ENCODE results near the gene HLA-E. TPM values are rescaled to one million over a fixed set of nuclear protein-coding genes. Genes with fewer than 3 reads are reported as not detected.

The HLA-E gene
- total and polyA plus RNA-seq, 9 donors = 61.7 to 89.2 (median 74.6) TPM

DNA sequence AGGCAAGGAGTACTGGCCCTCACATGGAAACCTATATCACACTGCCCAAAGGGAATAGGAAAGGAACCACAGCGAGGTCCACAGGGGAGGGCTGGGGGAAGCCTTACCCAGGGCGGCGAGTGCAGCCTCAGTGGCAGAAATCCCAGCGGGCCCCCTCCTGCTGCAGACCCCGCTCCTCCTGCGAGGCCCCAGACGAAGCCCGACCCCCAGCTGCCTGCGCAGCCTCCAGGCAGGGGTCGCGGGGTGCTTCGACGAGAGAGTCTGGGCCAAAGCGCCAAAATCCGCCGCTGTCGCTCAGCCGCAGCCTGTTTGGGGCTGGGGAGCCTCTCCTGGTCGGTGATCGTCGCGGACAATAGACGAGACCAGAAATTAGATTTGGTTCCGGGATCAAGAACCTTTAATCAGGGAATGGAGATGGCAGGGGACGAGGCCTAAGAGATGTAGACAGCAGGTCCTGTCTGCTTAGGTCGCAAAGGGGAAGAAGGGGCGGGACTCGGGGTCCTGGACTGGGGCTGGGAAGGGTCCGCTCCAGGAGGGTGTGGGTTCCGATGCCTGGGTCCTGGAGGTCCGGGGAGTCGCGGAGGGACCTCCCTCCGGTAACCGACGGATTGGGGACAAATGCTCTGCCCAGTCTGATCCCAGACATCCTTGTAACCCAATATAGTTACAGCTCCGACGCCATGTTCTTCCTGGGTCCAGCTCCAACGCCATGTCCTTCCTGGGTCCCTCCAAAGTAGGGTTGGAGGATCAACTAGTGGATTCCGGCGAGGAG is 36.4 kb upstream of the HLA-E start:
- Histone ChIP-seq H3K4me3 (ENCODE audit: low read length) (no peak overlapping the region), H3K36me3 (ENCODE audit: control insufficient read depth, insufficient read depth, low read length) (no peaks in the 10 kb centered on the region), H3K27ac (ENCODE audit: low read length) (no peak overlapping the region), H3K4me1 (ENCODE audit: control insufficient read depth, insufficient read depth, low read length) (peaks cover 16% of the 10 kb centered on the region), H3K27me3 (ENCODE audit: control insufficient read depth, insufficient read depth, low read length) (peaks cover 81% of the 10 kb centered on the region), H3K9me3 (replicated peaks; ENCODE audit: control insufficient read depth, low read depth, low read length) (no peaks in the 10 kb centered on the region)
- WGBS (ENCODE audit: insufficient coverage) = 19% methylated on average over 38 of the region's 41 CpGs
- DNase-seq = no peak

DNA sequence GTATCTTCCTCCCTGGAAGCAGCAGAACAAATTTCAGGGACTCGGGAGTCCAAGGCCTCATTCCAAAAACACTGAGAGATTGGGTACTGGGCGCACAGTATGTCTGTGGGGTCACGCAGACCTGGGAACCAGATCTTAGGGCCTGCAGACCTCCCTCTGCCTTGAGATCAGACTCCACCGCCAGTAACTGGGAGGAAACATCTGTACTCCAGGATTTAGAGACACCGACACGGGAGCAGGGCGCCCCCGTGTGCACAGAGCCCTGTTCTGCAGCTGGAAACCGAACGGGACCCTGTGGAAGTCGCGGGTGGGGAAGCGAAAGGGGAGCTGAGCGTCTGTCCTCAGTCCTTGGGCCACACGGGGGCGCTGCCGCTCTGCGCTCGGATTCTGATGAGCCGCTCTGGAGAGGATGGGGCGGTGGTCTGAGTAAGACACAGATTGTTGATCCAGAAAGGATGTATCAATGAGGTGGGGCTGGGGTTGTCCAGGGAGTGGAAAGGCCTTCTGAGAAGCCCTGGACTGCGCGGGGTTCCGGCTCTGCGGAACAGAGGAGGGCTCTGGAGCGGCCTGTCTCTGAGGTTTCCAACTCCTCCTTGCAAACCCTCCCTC is 35.7 kb upstream of the HLA-E start:
- Histone ChIP-seq H3K36me3 (ENCODE audit: control insufficient read depth, insufficient read depth, low read length) (no peaks in the 10 kb centered on the region), H3K27ac (ENCODE audit: low read length) (no peak overlapping the region), H3K4me1 (ENCODE audit: control insufficient read depth, insufficient read depth, low read length) (peaks cover 16% of the 10 kb centered on the region), H3K4me3 (ENCODE audit: low read length) (no peak overlapping the region), H3K27me3 (ENCODE audit: control insufficient read depth, insufficient read depth, low read length) (peaks cover 77% of the 10 kb centered on the region), H3K9me3 (replicated peaks; ENCODE audit: control insufficient read depth, low read depth, low read length) (no peaks in the 10 kb centered on the region)
- DNase-seq = peak; percentile 87
- WGBS (ENCODE audit: insufficient coverage) = 5% methylated on average over 21 of the region's 26 CpGs

DNA sequence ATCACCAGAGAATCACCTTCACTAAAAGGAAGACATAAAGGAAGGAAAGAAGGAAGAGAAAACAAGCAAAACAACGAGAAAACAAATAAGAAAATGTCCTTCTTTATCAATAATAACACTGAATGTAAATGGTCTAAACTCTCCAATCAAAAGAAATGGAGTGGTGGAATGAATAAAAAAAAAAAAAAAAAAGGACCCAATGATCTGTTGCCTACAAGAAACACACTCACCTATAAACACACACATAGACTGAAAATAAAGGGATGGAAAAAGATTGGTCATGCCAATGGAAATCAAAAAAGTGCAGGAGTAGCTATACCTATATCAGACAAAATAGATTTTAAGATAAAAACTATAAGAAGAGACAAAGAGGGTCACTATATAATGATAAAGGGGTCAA is 30.2 kb upstream of the HLA-E start:
- Histone ChIP-seq H3K27ac (ENCODE audit: low read length) (no peak overlapping the region), H3K9me3 (replicated peaks; ENCODE audit: control insufficient read depth, low read depth, low read length) (no peaks in the 10 kb centered on the region), H3K27me3 (ENCODE audit: control insufficient read depth, insufficient read depth, low read length) (peaks cover 74% of the 10 kb centered on the region), H3K4me3 (ENCODE audit: low read length) (no peak overlapping the region), H3K4me1 (ENCODE audit: control insufficient read depth, insufficient read depth, low read length) (peaks cover 5% of the 10 kb centered on the region), H3K36me3 (ENCODE audit: control insufficient read depth, insufficient read depth, low read length) (no peaks in the 10 kb centered on the region)
- no peak for DNase-seq
- no CpG with 5 or more reads among the region's 1 CpG for WGBS (ENCODE audit: insufficient coverage)

DNA sequence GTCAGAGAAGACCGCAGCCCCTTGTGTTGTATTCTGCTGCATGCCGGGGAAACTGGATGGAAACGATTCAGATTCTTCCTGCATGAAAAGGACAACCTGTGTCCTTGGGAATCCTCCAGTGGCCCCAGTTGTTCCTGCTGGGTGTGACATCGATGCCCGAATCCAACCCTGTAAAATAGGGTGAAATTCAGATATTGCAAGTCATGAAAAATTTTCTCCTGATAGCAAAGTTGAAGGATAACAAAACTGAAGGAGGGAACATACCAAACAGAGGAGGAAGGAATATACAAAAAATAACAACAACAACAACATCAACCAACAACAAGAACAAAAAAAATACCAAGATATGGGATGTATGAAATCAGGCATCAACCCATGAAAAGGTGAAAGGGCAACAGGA is 28.3 kb upstream of the HLA-E start:
- no peak overlapping the region for H3K27ac ChIP-seq (ENCODE audit: low read length)
- H3K9me3 ChIP-seq (replicated peaks; ENCODE audit: control insufficient read depth, low read depth, low read length) = no peaks in the 10 kb centered on the region
- no peak for DNase-seq
- H3K27me3 ChIP-seq (ENCODE audit: control insufficient read depth, insufficient read depth, low read length) = peaks cover 80% of the 10 kb centered on the region
- no peak overlapping the region for H3K4me3 ChIP-seq (ENCODE audit: low read length)
- H3K36me3 ChIP-seq (ENCODE audit: control insufficient read depth, insufficient read depth, low read length) = no peaks in the 10 kb centered on the region
- H3K4me1 ChIP-seq (ENCODE audit: control insufficient read depth, insufficient read depth, low read length) = peaks cover 10% of the 10 kb centered on the region
- WGBS (ENCODE audit: insufficient coverage) = 71% methylated on average over 3 of the region's 5 CpGs

DNA sequence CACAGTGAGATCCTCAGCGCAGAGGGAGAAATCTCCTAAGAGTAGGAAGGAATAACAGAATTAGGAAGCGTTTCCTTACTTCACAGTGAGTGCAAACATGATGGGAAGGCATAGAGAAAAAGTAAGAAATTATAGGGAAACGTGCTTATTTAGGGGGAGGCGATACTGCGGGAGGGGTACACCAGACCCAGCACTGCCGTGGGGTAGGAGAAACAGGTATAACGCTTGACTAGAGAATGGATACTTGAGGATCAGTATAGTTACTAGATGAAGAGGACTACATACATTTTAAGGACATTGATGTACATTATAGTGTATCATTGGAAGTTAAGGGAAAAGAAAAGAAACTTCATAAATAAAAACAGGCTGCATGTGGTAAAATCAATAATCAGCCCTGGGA is 26.8 kb upstream of the HLA-E start:
- no peak for DNase-seq
- Histone ChIP-seq H3K27ac (ENCODE audit: low read length) (no peak overlapping the region), H3K9me3 (replicated peaks; ENCODE audit: control insufficient read depth, low read depth, low read length) (no peaks in the 10 kb centered on the region), H3K4me3 (ENCODE audit: low read length) (no peak overlapping the region), H3K36me3 (ENCODE audit: control insufficient read depth, insufficient read depth, low read length) (no peaks in the 10 kb centered on the region), H3K27me3 (ENCODE audit: control insufficient read depth, insufficient read depth, low read length) (peaks cover 82% of the 10 kb centered on the region), H3K4me1 (ENCODE audit: control insufficient read depth, insufficient read depth, low read length) (peaks cover 16% of the 10 kb centered on the region)
- 29% methylated on average over 3 of the region's 7 CpGs for WGBS (ENCODE audit: insufficient coverage)

DNA sequence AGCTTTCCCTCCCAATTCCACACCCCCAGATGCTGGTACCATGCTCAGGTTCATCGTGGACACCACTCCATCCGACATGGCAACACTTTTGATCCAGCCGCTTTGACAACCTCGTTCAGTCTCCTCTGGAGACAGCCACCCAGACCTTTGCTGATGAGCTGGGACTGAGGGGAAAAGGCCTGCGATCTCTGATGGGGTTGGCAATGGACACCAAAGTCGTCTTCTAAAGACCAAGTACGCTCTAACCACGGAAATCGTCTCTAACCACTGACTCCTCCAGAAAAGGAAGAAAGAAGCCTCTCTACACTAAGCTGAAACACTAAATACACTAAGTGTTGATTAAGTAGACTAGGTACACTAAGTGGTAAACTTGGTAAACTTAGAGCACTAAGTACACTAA is 26.1 kb upstream of the HLA-E start:
- 58% methylated on average over 3 of the region's 9 CpGs for WGBS (ENCODE audit: insufficient coverage)
- Histone ChIP-seq H3K36me3 (ENCODE audit: control insufficient read depth, insufficient read depth, low read length) (no peaks in the 10 kb centered on the region), H3K27me3 (ENCODE audit: control insufficient read depth, insufficient read depth, low read length) (peaks cover 84% of the 10 kb centered on the region), H3K27ac (ENCODE audit: low read length) (no peak overlapping the region), H3K4me3 (ENCODE audit: low read length) (no peak overlapping the region), H3K4me1 (ENCODE audit: control insufficient read depth, insufficient read depth, low read length) (peaks cover 16% of the 10 kb centered on the region), H3K9me3 (replicated peaks; ENCODE audit: control insufficient read depth, low read depth, low read length) (no peaks in the 10 kb centered on the region)
- no peak for DNase-seq

DNA sequence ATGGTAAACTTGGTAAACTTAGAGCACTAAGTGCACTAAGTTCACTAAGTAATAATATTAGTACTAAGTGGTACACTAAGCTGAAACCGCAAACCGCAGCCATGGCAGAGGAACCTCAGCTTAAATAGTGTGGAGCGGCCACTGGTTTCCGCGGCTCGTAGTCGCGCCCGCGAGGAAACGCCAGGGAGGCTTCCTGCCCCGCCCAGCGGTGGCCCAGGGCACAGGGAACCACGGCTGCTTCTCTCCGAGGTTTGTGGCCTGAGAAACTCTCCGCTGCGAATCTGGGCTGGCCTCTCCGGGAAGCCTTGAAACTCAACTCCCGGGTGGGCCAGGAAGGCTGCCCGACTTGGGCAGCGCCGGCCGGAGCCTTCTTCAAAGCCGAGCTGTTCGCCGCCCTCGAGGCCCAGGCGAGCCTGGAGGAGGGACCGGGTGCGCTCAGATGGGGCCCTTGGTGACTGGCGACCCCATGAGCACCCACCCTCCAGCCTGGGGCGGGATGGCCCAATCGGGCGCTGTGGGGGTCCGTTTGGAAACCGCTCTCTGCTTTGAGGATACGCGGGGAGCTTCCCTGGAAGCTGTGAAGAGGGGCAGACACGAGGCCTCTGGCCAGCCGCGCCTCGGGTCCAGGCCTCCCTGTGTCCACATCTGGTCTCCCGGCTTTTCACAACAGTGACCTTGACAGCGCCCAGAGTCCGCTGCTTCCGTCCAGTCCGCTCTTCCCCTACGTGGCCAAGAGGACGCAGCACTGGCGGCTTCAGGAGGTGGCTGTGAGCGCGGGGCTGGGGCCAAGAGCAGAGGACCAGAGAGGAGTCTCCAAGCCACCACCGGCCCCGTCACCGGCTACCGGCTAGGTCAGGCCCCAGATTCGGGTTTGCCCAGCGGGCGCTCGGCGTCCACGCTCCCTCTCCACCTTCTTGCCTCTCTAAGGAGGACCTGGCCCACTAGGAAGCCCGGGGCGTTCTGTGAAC is 25.4 kb upstream of the HLA-E start:
- peaks cover 83% of the 10 kb centered on the region for H3K27me3 ChIP-seq (ENCODE audit: control insufficient read depth, insufficient read depth, low read length)
- peaks cover 16% of the 10 kb centered on the region for H3K4me1 ChIP-seq (ENCODE audit: control insufficient read depth, insufficient read depth, low read length)
- 9% methylated on average over 54 of the region's 64 CpGs for WGBS (ENCODE audit: insufficient coverage)
- no peak for DNase-seq
- H3K36me3 ChIP-seq (ENCODE audit: control insufficient read depth, insufficient read depth, low read length) = no peaks in the 10 kb centered on the region
- H3K9me3 ChIP-seq (replicated peaks; ENCODE audit: control insufficient read depth, low read depth, low read length) = no peaks in the 10 kb centered on the region
- no peak overlapping the region for H3K27ac ChIP-seq (ENCODE audit: low read length)
- no peak overlapping the region for H3K4me3 ChIP-seq (ENCODE audit: low read length)

DNA sequence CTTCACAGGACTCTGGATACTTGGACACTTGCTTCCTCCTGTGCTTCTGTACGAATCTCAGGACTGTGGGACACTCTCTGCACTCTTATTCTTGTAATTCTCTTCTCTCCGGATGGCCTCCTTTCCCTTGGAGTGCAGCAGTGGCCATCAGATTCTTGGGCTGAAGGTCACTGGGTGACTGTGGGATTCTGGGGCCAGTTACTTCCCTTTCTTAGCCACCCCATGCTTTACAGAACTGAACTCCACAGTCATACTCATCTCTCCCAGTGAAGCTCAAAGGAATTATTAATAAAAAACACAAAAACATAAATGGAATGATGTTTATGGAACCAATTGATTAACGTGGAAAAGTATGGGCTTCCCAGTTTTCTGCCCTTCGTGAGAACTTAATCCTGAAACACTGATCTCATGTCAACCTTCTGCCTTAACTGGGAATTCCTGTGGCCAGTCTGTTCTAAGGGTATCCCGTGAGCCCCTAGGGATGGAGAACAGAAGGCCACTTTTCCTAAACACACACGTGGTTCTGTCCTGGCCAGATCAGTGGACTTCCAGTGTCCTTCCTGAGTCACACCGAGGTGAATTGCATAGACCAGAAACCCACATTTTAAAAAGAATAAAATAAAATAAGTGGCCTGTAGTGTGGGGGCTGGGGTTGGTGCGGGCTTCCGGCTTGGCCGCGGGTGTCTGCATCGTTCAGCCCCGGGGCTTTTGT is 23.6 kb upstream of the HLA-E start:
- Histone ChIP-seq H3K4me1 (ENCODE audit: control insufficient read depth, insufficient read depth, low read length) (peaks cover 16% of the 10 kb centered on the region), H3K9me3 (replicated peaks; ENCODE audit: control insufficient read depth, low read depth, low read length) (no peaks in the 10 kb centered on the region), H3K4me3 (ENCODE audit: low read length) (no peak overlapping the region), H3K27me3 (ENCODE audit: control insufficient read depth, insufficient read depth, low read length) (peaks cover 74% of the 10 kb centered on the region), H3K27ac (ENCODE audit: low read length) (no peak overlapping the region), H3K36me3 (ENCODE audit: control insufficient read depth, insufficient read depth, low read length) (no peaks in the 10 kb centered on the region)
- no peak for DNase-seq
- WGBS (ENCODE audit: insufficient coverage) = 10% methylated on average over 9 of the region's 13 CpGs

DNA sequence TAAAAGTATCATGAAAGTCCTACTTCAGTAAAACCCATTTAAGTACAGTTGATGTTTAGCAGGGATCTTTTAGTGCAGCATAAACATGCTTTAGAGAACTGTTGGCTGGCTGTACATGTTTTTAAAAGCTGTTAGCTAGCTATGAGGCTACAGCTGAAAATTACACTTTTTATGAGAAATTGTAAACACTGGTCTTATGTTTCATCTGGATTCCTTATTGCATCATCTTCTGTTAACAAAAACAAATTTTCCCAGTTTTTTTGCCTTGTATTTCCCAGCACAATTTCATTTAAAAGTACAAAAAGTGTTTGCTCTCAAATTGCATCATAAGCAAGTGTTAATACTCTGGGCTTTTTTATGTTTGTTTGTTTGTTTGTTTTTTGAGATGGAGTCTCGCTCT is 18.3 kb upstream of the HLA-E start:
- Histone ChIP-seq H3K27me3 (ENCODE audit: control insufficient read depth, insufficient read depth, low read length) (peaks cover 29% of the 10 kb centered on the region), H3K4me3 (ENCODE audit: low read length) (no peak overlapping the region), H3K4me1 (ENCODE audit: control insufficient read depth, insufficient read depth, low read length) (peaks cover 8% of the 10 kb centered on the region), H3K27ac (ENCODE audit: low read length) (no peak overlapping the region), H3K9me3 (replicated peaks; ENCODE audit: control insufficient read depth, low read depth, low read length) (no peaks in the 10 kb centered on the region), H3K36me3 (ENCODE audit: control insufficient read depth, insufficient read depth, low read length) (no peaks in the 10 kb centered on the region)
- no CpG with 5 or more reads among the region's 1 CpG for WGBS (ENCODE audit: insufficient coverage)
- no peak for DNase-seq

Data from muscle of leg (tissue), 11 donors.